CD4-positive, CD25-positive, alpha-beta regulatory T cell (primary cell): Measurements from ENCODE around the gene IDNK. TPM values are rescaled to one million over a fixed set of nuclear protein-coding genes. Genes with fewer than 3 reads are reported as not detected.
A peak's percentile ranks its signal among the peaks of the same experiment; 100 is the strongest.
"Not testable (repeated sequence)": the region's sequence is repeated elsewhere in the genome, so short reads cannot be mapped to it uniquely, and the experiment has no call there.

Experiments
- ATAC-seq, 2 donors: fragments of 150-1000 bp; cut with Tn5 transposase; one replicate each; pipeline ENCODE4 v1.10.0; 2021; ENCODE audit warnings: low read depth in 2 of 2, moderate number of reproducible peaks in 2 of 2, moderate library complexity in 1 of 2
- DNase-seq, 3 donors: peaks; one replicate each; pipeline versions ENCODE4 v3.0.0 to v3.0.0-alpha.2; 2012 to 2022; ENCODE audit warnings: mixed read lengths in 1 of 3
- H3K27ac ChIP-seq: one replicate; pipeline ENCODE4 v1.7.0; 2013; ENCODE audit warnings: mild to moderate bottlenecking, low read length; ENCODE audit not compliant: insufficient read depth, poor library complexity, severe bottlenecking
- H3K27me3 ChIP-seq: one replicate; pipeline ENCODE4 v1.7.0; 2013; ENCODE audit warnings: low read length; ENCODE audit not compliant: control insufficient read depth, insufficient read depth
- H3K36me3 ChIP-seq: one replicate; pipeline ENCODE4 v1.7.0; 2013; ENCODE audit warnings: mild to moderate bottlenecking, low read length, moderate library complexity; ENCODE audit not compliant: control insufficient read depth, insufficient read depth
- H3K4me1 ChIP-seq: 2 replicates; pipeline ENCODE4 v1.7.0; 2013; ENCODE audit warnings: mild to moderate bottlenecking, low read length; ENCODE audit not compliant: insufficient read depth, control insufficient read depth, poor library complexity, severe bottlenecking
- H3K4me3 ChIP-seq: one replicate; pipeline ENCODE4 v1.7.0; 2013; ENCODE audit warnings: low read depth, mild to moderate bottlenecking, low read length, moderate library complexity
- H3K9me3 ChIP-seq, 2 experiments: 1 replicate in 1 of 2; 2 replicates in 1 of 2; pipeline ENCODE4 v1.7.0; 2013; ENCODE audit warnings: low read length in 2 of 2, mild to moderate bottlenecking in 1 of 2, moderate library complexity in 1 of 2; ENCODE audit not compliant: control insufficient read depth in 2 of 2
- H3K27ac Mint-ChIP-seq, 3 donors: one replicate each; pipeline ENCODE4 v1.8.0; 2020 to 2022; ENCODE audit warnings: mild to moderate bottlenecking in 3 of 3, mixed read lengths in 3 of 3, moderate library complexity in 2 of 3
- H3K27me3 Mint-ChIP-seq: one replicate; pipeline ENCODE4 v1.8.0; 2022; ENCODE audit warnings: mild to moderate bottlenecking, mixed read lengths
- H3K36me3 Mint-ChIP-seq: one replicate; pipeline ENCODE4 v1.8.0; 2020; ENCODE audit warnings: mixed read lengths
- H3K4me1 Mint-ChIP-seq, 4 donors: one replicate each; pipeline ENCODE4 v1.8.0; 2020 to 2022; ENCODE audit warnings: mixed read lengths in 4 of 4, mild to moderate bottlenecking in 1 of 4
- H3K4me3 Mint-ChIP-seq, 4 donors: one replicate each; pipeline ENCODE4 v1.8.0; 2020 to 2022; ENCODE audit warnings: mild to moderate bottlenecking in 4 of 4, mixed read lengths in 4 of 4, moderate library complexity in 3 of 4
- H3K9me3 Mint-ChIP-seq, 7 donors: one replicate each; pipeline ENCODE4 v1.8.0; 2020 to 2022; ENCODE audit warnings: mixed read lengths in 7 of 7, mild to moderate bottlenecking in 3 of 7, moderate library complexity in 2 of 7
- polyA plus RNA-seq, 4 donors: library from polyadenylated mRNA; unstranded; fragments of 300-500 nt; fragmentation: Illumina TruSeq; gene quantifications; one replicate each; pipeline ENCODE4 v1.2.3, GENCODE V29; 2021
- total RNA-seq: library from RNA; stranded (reverse); gene quantifications from one replicate; pipeline ENCODE4 v1.2.3, GENCODE V29; 2022

IDNK gene
- total and polyA plus RNA-seq, 5 donors from 2014 or later = 9.1 to 43.3 (median 28.0) TPM

GRCh38 chr9:83598487-83598886 lies 24.5 kb upstream of the IDNK start:
- Mint-ChIP-seq H3K4me3 (no peak overlapping the region), H3K27ac (no peak overlapping the region), H3K27me3 (no peaks in the 10 kb centered on the region), H3K36me3 (no peaks in the 10 kb centered on the region), H3K4me1 (no peaks in the 10 kb centered on the region), H3K9me3 (no peaks in the 10 kb centered on the region)
- Histone ChIP-seq H3K27ac (no peak overlapping the region), H3K27me3 (no peaks in the 10 kb centered on the region), H3K9me3 (no peaks in the 10 kb centered on the region), H3K4me3 (no peak overlapping the region), H3K4me1 (no peaks in the 10 kb centered on the region), H3K36me3 (no peaks in the 10 kb centered on the region)
- DNase-seq (no peak), ATAC-seq (no peak)

DNA sequence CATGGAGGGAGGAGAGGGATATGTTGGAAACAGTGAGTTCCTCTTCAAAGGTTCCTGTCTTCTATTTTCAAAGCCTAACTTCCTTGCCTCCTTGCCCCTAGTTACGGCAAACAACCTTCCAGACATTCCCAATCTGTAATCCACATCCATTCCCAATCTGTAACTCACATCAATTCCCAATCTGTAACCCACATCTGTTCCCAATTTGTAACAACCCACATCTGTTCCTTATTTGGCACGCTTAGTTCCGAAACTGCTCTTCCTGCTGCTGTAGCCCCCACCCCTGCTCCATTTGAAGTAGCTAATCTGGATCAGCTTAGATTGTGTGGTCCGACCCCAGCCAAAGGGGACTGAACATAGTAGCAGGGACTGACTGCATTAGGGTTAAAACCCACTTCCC lies 23.9 kb upstream of the IDNK start:
- H3K9me3 ChIP-seq = no peaks in the 10 kb centered on the region
- Mint-ChIP-seq H3K4me1 (no peaks in the 10 kb centered on the region), H3K4me3 (no peak overlapping the region), H3K27me3 (no peaks in the 10 kb centered on the region), H3K9me3 (no peaks in the 10 kb centered on the region), H3K36me3 (no peaks in the 10 kb centered on the region), H3K27ac (no peak overlapping the region)
- H3K4me3 ChIP-seq = no peak overlapping the region
- ATAC-seq (no peak), DNase-seq (no peak)
- H3K36me3 ChIP-seq = no peaks in the 10 kb centered on the region
- H3K4me1 ChIP-seq = no peaks in the 10 kb centered on the region
- H3K27ac ChIP-seq = no peak overlapping the region
- H3K27me3 ChIP-seq = no peaks in the 10 kb centered on the region

DNA sequence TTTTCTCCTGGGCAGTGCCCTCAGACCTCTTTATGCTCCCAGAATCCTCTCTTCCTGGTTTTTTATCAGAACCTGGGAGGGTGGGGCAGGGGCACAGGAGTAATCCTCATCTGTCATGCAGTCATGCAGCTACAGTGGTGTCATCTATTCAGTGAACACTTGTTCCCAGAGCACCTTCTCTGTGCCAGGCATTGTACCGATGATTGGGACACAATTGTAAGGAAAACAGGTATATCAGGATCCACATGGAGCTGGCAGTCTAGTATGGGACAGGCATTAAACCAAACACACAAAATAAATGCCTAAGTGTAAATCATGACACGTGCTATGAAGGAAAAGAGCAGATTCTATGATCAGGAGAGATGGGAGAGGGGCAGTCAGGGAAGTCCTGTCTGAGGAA lies 21.5 kb upstream of the IDNK start:
- no peaks in the 10 kb centered on the region for H3K36me3 Mint-ChIP-seq
- no peak for DNase-seq
- no peak overlapping the region for H3K27ac Mint-ChIP-seq
- no peak overlapping the region for H3K4me3 Mint-ChIP-seq
- Histone ChIP-seq H3K4me3 (no peak overlapping the region), H3K27ac (no peak overlapping the region), H3K36me3 (no peaks in the 10 kb centered on the region), H3K27me3 (no peaks in the 10 kb centered on the region), H3K4me1 (no peaks in the 10 kb centered on the region), H3K9me3 (no peaks in the 10 kb centered on the region)
- H3K9me3 Mint-ChIP-seq = peaks cover 0 to 4% (median 0%) of the 10 kb centered on the region in 7 donors
- H3K27me3 Mint-ChIP-seq = no peaks in the 10 kb centered on the region
- no peaks in the 10 kb centered on the region for H3K4me1 Mint-ChIP-seq
- ATAC-seq = no peak

DNA sequence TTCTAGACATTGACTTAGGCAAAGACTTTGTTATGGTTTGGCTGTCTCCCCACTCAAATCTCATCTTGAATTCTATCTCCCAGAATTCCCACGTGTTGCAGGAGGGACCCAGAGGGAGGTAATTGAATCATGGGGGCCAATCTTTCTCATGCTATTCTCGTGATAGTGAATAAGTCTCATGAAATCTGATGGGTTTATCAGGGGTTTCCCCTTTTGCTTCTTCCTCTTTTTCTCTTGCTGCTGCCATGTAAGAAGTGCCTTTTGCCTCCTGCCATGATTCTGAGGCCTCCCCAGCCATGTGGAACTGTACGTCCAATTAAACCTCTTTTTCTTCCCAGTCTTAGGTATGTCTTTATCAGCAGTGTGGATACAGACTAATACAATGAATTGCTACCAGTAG lies 15.3 kb upstream of the IDNK start:
- not testable (repeated sequence) for H3K9me3 ChIP-seq, H3K9me3 Mint-ChIP-seq, H3K27ac Mint-ChIP-seq, DNase-seq, H3K4me1 ChIP-seq, H3K27me3 Mint-ChIP-seq, ATAC-seq, H3K36me3 Mint-ChIP-seq, H3K4me1 Mint-ChIP-seq, H3K4me3 ChIP-seq, H3K36me3 ChIP-seq, H3K4me3 Mint-ChIP-seq, H3K27me3 ChIP-seq, H3K27ac ChIP-seq

DNA sequence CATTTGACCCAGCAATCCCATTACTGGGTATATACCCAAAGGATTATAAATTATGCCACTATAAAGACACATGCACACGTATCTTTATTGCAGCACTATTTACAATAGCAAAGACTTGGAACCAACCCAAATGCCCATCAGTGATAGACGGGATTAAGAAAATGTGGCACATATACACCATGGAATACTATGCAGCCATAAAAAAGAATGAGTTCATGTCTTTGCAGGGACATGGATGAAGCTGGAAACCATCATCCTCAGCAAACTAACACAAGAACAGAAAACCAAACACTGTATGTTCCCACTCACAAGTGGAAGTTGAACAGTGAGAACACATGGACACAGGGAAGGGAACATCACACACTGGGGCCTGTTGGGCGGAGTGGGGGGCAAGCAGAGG lies 9.6 kb upstream of the IDNK start:
- not testable (repeated sequence) for DNase-seq, H3K4me1 ChIP-seq, H3K27me3 ChIP-seq, H3K36me3 ChIP-seq, H3K4me3 ChIP-seq, H3K36me3 Mint-ChIP-seq, H3K9me3 Mint-ChIP-seq, H3K9me3 ChIP-seq, H3K27ac ChIP-seq, H3K4me1 Mint-ChIP-seq, ATAC-seq, H3K27ac Mint-ChIP-seq
- Mint-ChIP-seq H3K27me3 (peaks cover 15% of the 10 kb centered on the region), H3K4me3 (peak overlapping the region in 1 of 4 donors; percentile 44)

DNA sequence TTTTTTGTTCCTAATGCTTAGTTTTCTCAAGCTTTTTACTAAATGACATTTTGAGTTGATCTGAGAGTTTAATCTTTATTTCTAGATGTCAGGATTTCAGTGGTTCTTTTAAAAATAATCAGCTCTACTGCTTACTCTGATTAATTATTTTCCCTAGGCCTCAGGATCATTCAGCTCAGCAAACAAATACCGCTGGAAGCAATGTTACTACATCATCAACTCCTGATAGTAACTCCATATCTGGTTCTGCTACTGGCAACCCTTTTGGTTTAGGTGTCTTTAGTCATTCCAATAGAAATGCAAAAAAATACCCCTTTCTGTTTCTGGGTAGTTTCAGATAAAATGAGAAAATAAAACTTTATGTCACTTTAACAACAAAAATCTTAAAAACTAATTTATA lies 5.6 kb upstream of the IDNK start:
- Mint-ChIP-seq H3K4me3 (no peak overlapping the region), H3K36me3 (peaks cover 3% of the 10 kb centered on the region), H3K27ac (no peak overlapping the region), H3K27me3 (peaks cover 13% of the 10 kb centered on the region), H3K4me1 (peaks cover 0 to 10% (median 2%) of the 10 kb centered on the region in 4 donors), H3K9me3 (no peaks in the 10 kb centered on the region)
- ATAC-seq (no peak), DNase-seq (no peak)
- no peak overlapping the region for H3K27ac ChIP-seq
- no peaks in the 10 kb centered on the region for H3K9me3 ChIP-seq
- no peaks in the 10 kb centered on the region for H3K27me3 ChIP-seq
- no peaks in the 10 kb centered on the region for H3K4me1 ChIP-seq
- H3K36me3 ChIP-seq = no peaks in the 10 kb centered on the region
- no peak overlapping the region for H3K4me3 ChIP-seq

DNA sequence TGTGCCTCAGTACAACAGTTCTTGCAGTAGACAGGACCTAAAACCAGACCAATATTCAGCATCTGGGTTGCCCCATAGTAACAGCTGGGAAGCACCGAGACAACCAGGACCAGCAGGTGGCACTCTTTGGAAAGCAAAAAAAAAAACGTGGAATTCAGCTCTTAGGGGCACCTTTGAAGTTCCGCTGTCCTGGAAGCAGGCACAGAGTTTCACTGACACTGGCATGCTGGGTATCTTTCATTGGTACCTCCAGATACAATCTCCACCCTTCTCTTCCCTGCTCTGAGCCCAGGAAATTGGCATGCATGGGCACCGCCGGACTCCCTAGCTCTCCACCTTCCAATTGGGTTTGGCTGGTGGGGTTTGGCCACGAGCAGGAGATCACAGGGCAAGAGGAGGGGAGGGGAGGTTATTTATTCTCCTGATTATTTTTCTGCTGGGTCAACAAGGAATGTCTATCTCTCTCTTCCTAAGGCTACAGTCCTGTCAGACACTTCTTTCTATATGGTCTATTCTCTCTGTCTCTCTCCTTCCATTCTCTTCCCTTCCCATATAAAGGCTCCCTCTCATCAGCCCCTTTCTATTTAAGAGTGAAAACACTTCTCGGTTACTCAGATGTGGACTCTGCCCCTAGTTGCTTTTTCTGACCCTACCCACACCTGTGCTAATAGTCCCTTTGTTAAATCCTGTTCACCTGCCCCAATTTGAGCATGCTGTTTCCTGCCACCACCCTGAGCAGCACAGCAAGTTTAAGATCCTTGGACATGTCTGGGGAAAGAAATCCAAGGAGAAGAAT lies 1.9 kb upstream of the IDNK start:
- no peaks in the 10 kb centered on the region for H3K36me3 Mint-ChIP-seq
- DNase-seq (peak; percentile 28 to 59 (median 47)), ATAC-seq (no peak)
- H3K27ac Mint-ChIP-seq = peak overlapping the region in 2 of 3 donors; percentile 39 to 43
- H3K4me1 Mint-ChIP-seq = peaks cover 9 to 39% (median 21%) of the 10 kb centered on the region in 4 donors
- Histone ChIP-seq H3K9me3 (no peaks in the 10 kb centered on the region), H3K27ac (no peak overlapping the region), H3K36me3 (no peaks in the 10 kb centered on the region), H3K4me3 (peak overlapping the region; percentile 5), H3K27me3 (no peaks in the 10 kb centered on the region), H3K4me1 (peaks cover 22% of the 10 kb centered on the region)
- H3K9me3 Mint-ChIP-seq = no peaks in the 10 kb centered on the region
- peak overlapping the region; percentile 73 to 97 (median 89) for H3K4me3 Mint-ChIP-seq
- H3K27me3 Mint-ChIP-seq = no peaks in the 10 kb centered on the region

DNA sequence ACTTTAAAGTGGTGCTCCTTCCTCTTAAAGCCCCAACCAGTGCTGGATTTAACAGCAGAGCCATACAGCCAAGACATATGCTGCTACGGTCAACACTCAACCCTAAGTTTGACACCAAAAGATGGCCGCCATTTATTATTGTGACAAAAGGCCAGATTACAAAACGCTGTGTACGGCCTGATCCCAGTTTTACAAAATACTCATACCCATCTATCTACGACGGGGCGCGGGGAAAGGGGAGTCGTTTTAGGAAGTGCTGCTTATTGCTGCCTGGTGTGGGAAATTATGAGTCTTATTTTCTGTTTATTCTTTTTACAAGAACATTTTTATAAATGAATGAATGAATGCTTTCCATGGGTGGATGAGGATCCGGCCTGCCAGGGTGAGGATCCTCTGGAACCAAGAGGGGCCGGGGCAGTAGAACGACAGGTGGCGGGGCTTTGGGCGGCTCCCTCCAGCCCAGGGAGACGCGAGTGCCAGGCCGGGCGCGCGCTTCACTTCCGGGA lies 457 bp upstream of the IDNK start:
- Histone ChIP-seq H3K4me1 (peaks cover 22% of the 10 kb centered on the region), H3K36me3 (peaks cover 4% of the 10 kb centered on the region), H3K4me3 (peak overlapping the region; percentile 72), H3K27me3 (no peaks in the 10 kb centered on the region), H3K9me3 (no peaks in the 10 kb centered on the region), H3K27ac (peak overlapping the region; percentile 83)
- Mint-ChIP-seq H3K27me3 (no peaks in the 10 kb centered on the region), H3K9me3 (no peaks in the 10 kb centered on the region), H3K36me3 (peaks cover 7% of the 10 kb centered on the region), H3K4me1 (peaks cover 9 to 44% (median 24%) of the 10 kb centered on the region in 4 donors), H3K27ac (peak overlapping the region; percentile 77 to 98 (median 97)), H3K4me3 (peak overlapping the region; percentile 91 to 97 (median 96))
- DNase-seq (peak in 1 of 3 donors; percentile 72), ATAC-seq (peak; percentile 40 to 46)
